Kidney (tissue), 14 donors: Measurements from ENCODE around the gene FAM227B. TPM values are rescaled to one million over a fixed set of nuclear protein-coding genes. Genes with fewer than 3 reads are reported as not detected.

Experiments
- DNase-seq, 5 donors: peaks; one replicate each; pipeline ENCODE4 v3.0.0-alpha.2; 2013 to 2020
- FAIRE-seq: peaks from 2 replicates; lab custom pipeline; 2012; peaks lifted over from hg19 to GRCh38; lab: Jason Lieb, UNC
- H3K27ac ChIP-seq, 2 donors: one replicate each; pipeline ENCODE4 v1.7.0; 2013; ENCODE audit warnings: low read depth in 2 of 2, low read length in 2 of 2, inconsistent platforms in 1 of 2
- H3K27me3 ChIP-seq: one replicate; pipeline ENCODE4 v1.7.1; 2013; ENCODE audit warnings: low read length, inconsistent platforms; ENCODE audit not compliant: control insufficient read depth, insufficient read depth
- H3K36me3 ChIP-seq, 3 donors: one replicate each; pipeline versions ENCODE4 v1.7.0 to v1.7.1; 2013; ENCODE audit warnings: low read length in 3 of 3, control low read depth in 1 of 3, inconsistent platforms in 1 of 3; ENCODE audit not compliant: insufficient read depth in 3 of 3, control insufficient read depth in 2 of 3
- H3K4me1 ChIP-seq, 3 donors: one replicate each; pipeline versions ENCODE4 v1.7.0 to v1.7.1; 2013; ENCODE audit warnings: low read length in 3 of 3, inconsistent platforms in 1 of 3, low read depth in 1 of 3; ENCODE audit not compliant: control insufficient read depth in 2 of 3, insufficient read depth in 2 of 3
- H3K4me3 ChIP-seq, 3 donors: one replicate each; pipeline versions ENCODE4 v1.7.0 to v1.8.1; 2013; ENCODE audit warnings: low read length in 3 of 3, control low read depth in 1 of 3, inconsistent platforms in 1 of 3
- H3K9ac ChIP-seq, 3 donors: one replicate each; pipeline versions ENCODE4 v1.7.0 to v1.7.1; 2013; ENCODE audit warnings: low read length in 3 of 3, control low read depth in 1 of 3, inconsistent platforms in 1 of 3
- H3K9me3 ChIP-seq, 3 donors: one replicate each; pipeline versions ENCODE4 v1.7.0 to v1.7.1; 2013; ENCODE audit warnings: low read length in 3 of 3, control low read depth in 1 of 3, inconsistent platforms in 1 of 3; ENCODE audit not compliant: control insufficient read depth in 2 of 3, insufficient read depth in 1 of 3
- intact Hi-C: fragments of 100-400 bp; cut with DNase I; formaldehyde crosslinking; loops from one replicate; pipeline ENCODE4 v1.11.1; 2022
- polyA plus RNA-seq: library from polyadenylated mRNA; stranded (reverse); fragments of 350-450 nt; fragmentation: Illumina TruSeq; extraction: RNeasy Lipid Tissue Mini Kit (QIAGEN cat#74804); gene quantifications from one replicate; pipeline ENCODE4 v1.2.3, GENCODE V29; 2014; ENCODE audit warnings: low read depth, low replicate concordance; ENCODE audit not compliant: insufficient read depth
- total RNA-seq: library from RNA; stranded (reverse); fragmentation: NEBNext Ultra II Directional; extraction: Animal tissue kit (Norgen Biotek cat#: 25700); gene quantifications from one replicate; pipeline ENCODE4 v1.2.1, GENCODE V29; 2021
- TF ChIP-seq, protein P1 (sequence below): IDR thresholded peaks from 3 replicates; pipeline ENCODE4 v1.5.1; 2012; ENCODE audit warnings: mild to moderate bottlenecking, moderate library complexity, borderline replicate concordance; ENCODE audit not compliant: insufficient read depth; ENCODE audit errors: extremely low read depth
- donor health status: control.
- donor health status: control.
- donor health status: control.
- donor health status: control.
- donor health status: control.
- donor health status: DM: yes; HTN: yes; CAD: no.
- donor health status: Normal renal cell carcinoma (clear cell type).

The FAM227B gene
- total and polyA plus RNA-seq, 2 donors from 2014 or later = 11.7 to 12.2 TPM

DNA sequence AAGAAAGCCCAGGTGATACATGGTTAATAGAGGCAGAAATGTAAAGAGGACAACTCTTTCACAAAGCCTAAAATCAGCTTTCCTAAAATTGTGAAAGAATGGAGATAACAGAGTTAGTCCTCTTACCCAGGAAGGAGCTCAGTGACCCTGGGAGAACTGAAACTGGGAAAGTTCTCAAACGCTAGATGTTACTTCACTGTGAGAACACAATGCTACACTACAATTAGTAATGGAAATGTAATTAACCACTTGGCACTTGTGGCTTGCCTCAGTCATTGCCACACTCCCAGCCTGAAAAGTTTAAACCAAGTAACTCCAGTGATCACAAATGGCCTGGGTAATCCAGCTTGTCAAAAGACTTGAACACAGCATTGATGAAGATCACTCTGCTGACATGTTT lies 300.3 kb downstream of the FAM227B start:
- no peak for DNase-seq
- no peaks in the 10 kb centered on the region for H3K9me3 ChIP-seq
- peaks cover 0 to 13% (median 8%) of the 10 kb centered on the region in 3 donors for H3K36me3 ChIP-seq
- H3K27ac ChIP-seq = no peak overlapping the region
- H3K4me3 ChIP-seq = no peak overlapping the region
- intact Hi-C loops = no loop called here
- H3K27me3 ChIP-seq = no peaks in the 10 kb centered on the region
- H3K4me1 ChIP-seq = no peaks in the 10 kb centered on the region
- no peak for FAIRE-seq
- TF ChIP-seq, protein P1, sequence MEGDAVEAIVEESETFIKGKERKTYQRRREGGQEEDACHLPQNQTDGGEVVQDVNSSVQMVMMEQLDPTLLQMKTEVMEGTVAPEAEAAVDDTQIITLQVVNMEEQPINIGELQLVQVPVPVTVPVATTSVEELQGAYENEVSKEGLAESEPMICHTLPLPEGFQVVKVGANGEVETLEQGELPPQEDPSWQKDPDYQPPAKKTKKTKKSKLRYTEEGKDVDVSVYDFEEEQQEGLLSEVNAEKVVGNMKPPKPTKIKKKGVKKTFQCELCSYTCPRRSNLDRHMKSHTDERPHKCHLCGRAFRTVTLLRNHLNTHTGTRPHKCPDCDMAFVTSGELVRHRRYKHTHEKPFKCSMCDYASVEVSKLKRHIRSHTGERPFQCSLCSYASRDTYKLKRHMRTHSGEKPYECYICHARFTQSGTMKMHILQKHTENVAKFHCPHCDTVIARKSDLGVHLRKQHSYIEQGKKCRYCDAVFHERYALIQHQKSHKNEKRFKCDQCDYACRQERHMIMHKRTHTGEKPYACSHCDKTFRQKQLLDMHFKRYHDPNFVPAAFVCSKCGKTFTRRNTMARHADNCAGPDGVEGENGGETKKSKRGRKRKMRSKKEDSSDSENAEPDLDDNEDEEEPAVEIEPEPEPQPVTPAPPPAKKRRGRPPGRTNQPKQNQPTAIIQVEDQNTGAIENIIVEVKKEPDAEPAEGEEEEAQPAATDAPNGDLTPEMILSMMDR = no peak
- H3K9ac ChIP-seq = no peak overlapping the region

DNA sequence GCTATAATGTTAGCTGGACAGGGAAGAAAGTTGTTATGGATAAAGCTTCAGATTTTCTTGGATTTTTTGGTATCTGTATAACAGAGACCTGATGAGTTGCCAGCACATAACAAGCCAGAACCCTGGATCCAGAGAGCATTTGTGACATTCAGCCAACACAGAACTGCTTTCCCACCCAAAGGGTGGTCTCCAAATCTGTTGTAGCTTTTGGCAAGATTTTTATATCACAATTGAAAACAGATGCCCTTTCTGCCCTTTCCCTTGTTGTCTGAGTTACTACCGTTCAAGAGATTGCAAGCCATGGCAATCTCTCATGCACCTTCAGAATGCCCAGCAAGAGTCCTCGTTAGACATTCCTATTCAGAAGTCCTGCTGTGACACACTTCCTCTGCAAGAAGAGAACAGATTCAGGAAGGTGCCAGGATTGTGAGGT lies 305.2 kb downstream of the FAM227B start:
- no peak for DNase-seq
- peaks cover 0 to 12% (median 10%) of the 10 kb centered on the region in 3 donors for H3K36me3 ChIP-seq
- TF ChIP-seq, protein P1 = no peak
- H3K4me1 ChIP-seq = no peaks in the 10 kb centered on the region
- FAIRE-seq = no peak
- intact Hi-C loops = no loop called here
- H3K9ac ChIP-seq = no peak overlapping the region
- no peaks in the 10 kb centered on the region for H3K9me3 ChIP-seq
- no peaks in the 10 kb centered on the region for H3K27me3 ChIP-seq
- H3K4me3 ChIP-seq = no peak overlapping the region
- no peak overlapping the region for H3K27ac ChIP-seq

DNA sequence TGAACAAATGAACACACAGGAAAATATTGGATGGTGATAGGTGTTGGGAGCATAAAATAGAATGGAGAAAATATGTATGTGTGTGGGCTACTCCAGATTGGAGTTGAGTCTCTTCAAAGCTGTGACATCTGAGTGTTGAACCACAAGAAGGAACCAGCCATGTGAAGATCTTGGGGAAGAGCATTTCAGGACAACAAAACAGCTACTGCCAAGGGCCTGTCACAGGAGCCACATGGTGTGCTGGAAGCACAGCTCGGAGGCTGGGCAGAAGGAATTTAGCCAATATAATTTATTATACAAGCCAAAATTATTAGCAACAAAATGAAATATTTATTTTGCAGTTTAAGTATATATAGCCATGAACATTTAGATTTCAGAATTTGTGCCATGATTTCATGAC lies 305.9 kb downstream of the FAM227B start:
- Histone ChIP-seq H3K9me3 (no peaks in the 10 kb centered on the region), H3K36me3 (peaks cover 0 to 10% (median 3%) of the 10 kb centered on the region in 3 donors), H3K4me3 (no peak overlapping the region), H3K27me3 (no peaks in the 10 kb centered on the region), H3K4me1 (no peaks in the 10 kb centered on the region), H3K9ac (no peak overlapping the region), H3K27ac (no peak overlapping the region)
- intact Hi-C loops = no loop called here
- TF ChIP-seq, protein P1 = no peak
- FAIRE-seq (no peak), DNase-seq (no peak)

DNA sequence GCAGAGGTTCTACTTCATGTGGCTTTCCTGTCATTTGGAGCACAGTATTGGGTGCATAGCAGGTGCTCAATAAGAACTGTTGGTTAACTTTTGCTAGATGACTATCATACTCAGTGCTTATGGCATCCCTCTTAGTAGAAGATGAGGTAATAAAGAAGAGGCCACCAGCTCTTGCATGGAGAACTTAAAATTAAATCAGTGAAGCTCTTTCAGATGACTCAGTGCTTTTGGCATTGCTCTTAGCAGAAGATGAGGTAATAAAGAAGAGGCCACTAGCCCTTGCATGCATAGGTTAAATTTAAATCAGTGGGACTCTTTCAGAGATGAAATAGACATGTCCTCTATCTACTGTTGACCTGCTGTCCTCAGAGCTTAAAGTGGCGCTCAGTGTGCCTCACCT lies 307.0 kb downstream of the FAM227B start:
- no peaks in the 10 kb centered on the region for H3K27me3 ChIP-seq
- FAIRE-seq (no peak), DNase-seq (no peak)
- no peaks in the 10 kb centered on the region for H3K9me3 ChIP-seq
- H3K36me3 ChIP-seq = peaks cover 0 to 7% (median 0%) of the 10 kb centered on the region in 3 donors
- no peaks in the 10 kb centered on the region for H3K4me1 ChIP-seq
- no peak overlapping the region for H3K27ac ChIP-seq
- intact Hi-C loops = no loop called here
- no peak overlapping the region for H3K4me3 ChIP-seq
- H3K9ac ChIP-seq = no peak overlapping the region
- TF ChIP-seq, protein P1 = no peak
